ENCODE data around the gene BCORL1.

Gene BCORL1

GRCh38 chrX:130013661-130014060, 31.2 kb downstream of the BCORL1 start:
- Histone ChIP-seq H3K4me3 (replicated peaks; ENCODE audit: insufficient read depth, low read length) (no peak overlapping the region), H3K27ac (replicated peaks) (no peak overlapping the region), H3K27me3 (ENCODE audit: insufficient read depth, poor library complexity, severe bottlenecking) (no peaks in the 10 kb centered on the region)
- no peak for DNase-seq (ENCODE audit: low read depth in 1 of 2, low spot score in 1 of 2)
- TF ChIP-seq REST (IDR thresholded peaks at IDR 0.05; ENCODE audit: insufficient replicate concordance, low read depth), result no peak
- TF ChIP-seq SPI1 (IDR thresholded peaks at IDR 0.05; ENCODE audit: borderline replicate concordance, low read depth), result no peak
- TF ChIP-seq CTCF (IDR thresholded peaks at IDR 0.05; ENCODE audit: insufficient read depth, low read length), result no peak
- TF ChIP-seq POLR2AphosphoS5 (IDR thresholded peaks at IDR 0.05; ENCODE audit: low read depth), result no peak
- TF ChIP-seq GABPA (IDR thresholded peaks at IDR 0.05; ENCODE audit: low read depth), result no peak

GRCh38 chrX:130014356-130014755, 31.9 kb downstream of the BCORL1 start:
- DNase-seq (ENCODE audit: low read depth in 1 of 2, low spot score in 1 of 2), result no peak
- no peak overlapping the region for H3K27ac ChIP-seq (replicated peaks)
- TF ChIP-seq CTCF (IDR thresholded peaks at IDR 0.05; ENCODE audit: insufficient read depth, low read length), result no peak
- no peak for TF ChIP-seq POLR2AphosphoS5 (IDR thresholded peaks at IDR 0.05; ENCODE audit: low read depth)
- TF ChIP-seq GABPA (IDR thresholded peaks at IDR 0.05; ENCODE audit: low read depth), result no peak
- no peak for TF ChIP-seq REST (IDR thresholded peaks at IDR 0.05; ENCODE audit: insufficient replicate concordance, low read depth)
- no peak for TF ChIP-seq SPI1 (IDR thresholded peaks at IDR 0.05; ENCODE audit: borderline replicate concordance, low read depth)
- no peaks in the 10 kb centered on the region for H3K27me3 ChIP-seq (ENCODE audit: insufficient read depth, poor library complexity, severe bottlenecking)
- H3K4me3 ChIP-seq (replicated peaks; ENCODE audit: insufficient read depth, low read length), result no peak overlapping the region

- DNase-seq (ENCODE audit: low read depth in 1 of 2, low spot score in 1 of 2), result no peak
- Histone ChIP-seq H3K4me3 (replicated peaks; ENCODE audit: insufficient read depth, low read length) (no peak overlapping the region), H3K27ac (replicated peaks) (no peak overlapping the region), H3K27me3 (ENCODE audit: insufficient read depth, poor library complexity, severe bottlenecking) (no peaks in the 10 kb centered on the region)
- TF ChIP-seq POLR2AphosphoS5 (IDR thresholded peaks at IDR 0.05; ENCODE audit: low read depth) (no peak), REST (IDR thresholded peaks at IDR 0.05; ENCODE audit: insufficient replicate concordance, low read depth) (no peak), CTCF (IDR thresholded peaks at IDR 0.05; ENCODE audit: insufficient read depth, low read length) (no peak)
Measured at GRCh38 chrX:130014770-130015169, 32.3 kb downstream of the BCORL1 start.
